GM19463 (cell line): ENCODE results near the gene GARS1.

ENCODE experiments used
- ATAC-seq: cut with Tn5 transposase; IDR thresholded peaks from one replicate; pipeline ENCODE4 v1.9.1; 2021; ENCODE audit warnings: mild to moderate bottlenecking, moderate library complexity; ENCODE audit not compliant: unreplicated experiment

The GARS1 gene

GRCh38 chr7:30654296-30655090 is 59.8 kb downstream of the GARS1 start:
- no peak for ATAC-seq

- ATAC-seq = no peak
These were observed 60.7 kb downstream of the GARS1 start for GRCh38 chr7:30655096-30655970.

- no peak for ATAC-seq
These were observed 61.6 kb downstream of the GARS1 start for GRCh38 chr7:30656006-30656957.

GRCh38 chr7:30657131-30657530 is 62.5 kb downstream of the GARS1 start:
- no peak for ATAC-seq

GRCh38 chr7:30658479-30659074 is 63.9 kb downstream of the GARS1 start:
- no peak for ATAC-seq

GRCh38 chr7:30659312-30659711 is 64.6 kb downstream of the GARS1 start:
- ATAC-seq = no peak

- no peak for ATAC-seq
These were observed 65.9 kb downstream of the GARS1 start for GRCh38 chr7:30660331-30661255.

GRCh38 chr7:30661926-30662325 is 67.2 kb downstream of the GARS1 start:
- ATAC-seq = no peak

- ATAC-seq = no peak
These were observed 67.8 kb downstream of the GARS1 start for GRCh38 chr7:30662431-30662939.

- ATAC-seq = no peak
These were observed 68.7 kb downstream of the GARS1 start for GRCh38 chr7:30663414-30663813.

GRCh38 chr7:30664184-30664885 is 69.7 kb downstream of the GARS1 start:
- ATAC-seq = no peak

- ATAC-seq = no peak
These were observed 70.4 kb downstream of the GARS1 start for GRCh38 chr7:30665043-30665442.

- no peak for ATAC-seq
These were observed 70.8 kb downstream of the GARS1 start for GRCh38 chr7:30665449-30665848.

- no peak for ATAC-seq
These were observed 72.5 kb downstream of the GARS1 start for GRCh38 chr7:30667172-30667571.

GRCh38 chr7:30668102-30668501 is 73.4 kb downstream of the GARS1 start:
- no peak for ATAC-seq

- no peak for ATAC-seq
These were observed 77.3 kb downstream of the GARS1 start for GRCh38 chr7:30671793-30672465.

GRCh38 chr7:30674420-30674819 is 79.7 kb downstream of the GARS1 start:
- no peak for ATAC-seq

- no peak for ATAC-seq
These were observed 80.2 kb downstream of the GARS1 start for GRCh38 chr7:30674876-30675275.
